ENCODE data around the gene PTPRN2. TPM values are rescaled to one million over a fixed set of nuclear protein-coding genes. Genes with fewer than 3 reads are reported as not detected.
A peak's percentile ranks its signal among the peaks of the same experiment; 100 is the strongest.

Gene PTPRN2
- total and polyA plus RNA-seq, 2 of the 8 experiments (the other 6 are each of a cell fraction or from before 2014, with no cell fraction given): 2.6 to 4.5 TPM

- TF ChIP-seq TAF7 (optimal IDR thresholded peaks at IDR 0.05; ENCODE audit: borderline replicate concordance, low read depth, low read length): no peak
- TF ChIP-seq CREB1 (IDR thresholded peaks at IDR 0.05): no peak
- no peak for TF ChIP-seq SIRT6 (IDR thresholded peaks at IDR 0.05; ENCODE audit: low read length)
- no peak for TF ChIP-seq RBBP5 (IDR thresholded peaks at IDR 0.05; ENCODE audit: borderline replicate concordance, low read depth, low read length)
- no peak for TF ChIP-seq SP2 (IDR thresholded peaks at IDR 0.05; ENCODE audit: low read length)
- no peak for TF ChIP-seq BACH1 (IDR thresholded peaks at IDR 0.05; ENCODE audit: low read length)
- no peak for TF ChIP-seq CHD2 (IDR thresholded peaks at IDR 0.05; ENCODE audit: low read length)
- TF ChIP-seq E2F6 (IDR thresholded peaks at IDR 0.05): 0 out of 2 replicates have a peak, but pooled peaks have one; percentile 1
- TF ChIP-seq ATF2 (IDR thresholded peaks at IDR 0.05; ENCODE audit: low read length): no peak
- no peak for TF ChIP-seq GTF2F1 (IDR thresholded peaks at IDR 0.05; ENCODE audit: borderline replicate concordance, low read depth, low read length)
Observed at GRCh38 chr7:158016180-158017097, 571.2 kb downstream of the PTPRN2 start (continued).

Measured in H1 (cell line).